Glutamatergic neuron (in vitro differentiated cells): Measurements from ENCODE around the gene SLAMF9. TPM values are rescaled to one million over a fixed set of nuclear protein-coding genes. Genes with fewer than 3 reads are reported as not detected.

ENCODE experiments used
- DNase-seq: peaks from one replicate; pipeline ENCODE4 v3.0.0; 2022
- H3K27ac Mint-ChIP-seq: one replicate; pipeline ENCODE4 v1.8.0; 2020; ENCODE audit warnings: mild to moderate bottlenecking, mixed read lengths, inconsistent platforms; ENCODE audit not compliant: unreplicated experiment
- H3K27me3 Mint-ChIP-seq: one replicate; pipeline ENCODE4 v1.8.0; 2020; ENCODE audit warnings: mild to moderate bottlenecking, moderate library complexity, mixed read lengths, inconsistent platforms; ENCODE audit not compliant: unreplicated experiment
- H3K36me3 Mint-ChIP-seq: one replicate; pipeline ENCODE4 v1.8.0; 2020; ENCODE audit warnings: mild to moderate bottlenecking, mixed read lengths, inconsistent platforms; ENCODE audit not compliant: unreplicated experiment
- H3K4me1 Mint-ChIP-seq: one replicate; pipeline ENCODE4 v1.8.0; 2020; ENCODE audit warnings: mild to moderate bottlenecking, low read depth, mixed read lengths, inconsistent platforms; ENCODE audit not compliant: unreplicated experiment
- H3K4me3 Mint-ChIP-seq: one replicate; pipeline ENCODE4 v1.8.0; 2020; ENCODE audit warnings: mild to moderate bottlenecking, mixed read lengths, inconsistent platforms; ENCODE audit not compliant: unreplicated experiment
- H3K9me3 Mint-ChIP-seq: one replicate; pipeline ENCODE4 v1.8.0; 2020; ENCODE audit warnings: mild to moderate bottlenecking, moderate library complexity, mixed read lengths, inconsistent platforms; ENCODE audit not compliant: unreplicated experiment
- CTCF ChIP-seq: fragments of 200-600 bp; sonication (generic); IDR thresholded peaks from one replicate; pipeline ENCODE4 v1.5.0; 2021; ENCODE audit not compliant: partially characterized antibody, unreplicated experiment
- total RNA-seq: library from RNA; stranded (reverse); fragmentation: NEBNext Ultra II Directional; extraction: Animal tissue kit (Norgen Biotek cat#: 25700); gene quantifications from one replicate; pipeline ENCODE4 v1.2.1, GENCODE V29; 2021; ENCODE audit not compliant: unreplicated experiment

The SLAMF9 gene
- total RNA-seq, 1 donor from 2014 or later = not detected

DNA sequence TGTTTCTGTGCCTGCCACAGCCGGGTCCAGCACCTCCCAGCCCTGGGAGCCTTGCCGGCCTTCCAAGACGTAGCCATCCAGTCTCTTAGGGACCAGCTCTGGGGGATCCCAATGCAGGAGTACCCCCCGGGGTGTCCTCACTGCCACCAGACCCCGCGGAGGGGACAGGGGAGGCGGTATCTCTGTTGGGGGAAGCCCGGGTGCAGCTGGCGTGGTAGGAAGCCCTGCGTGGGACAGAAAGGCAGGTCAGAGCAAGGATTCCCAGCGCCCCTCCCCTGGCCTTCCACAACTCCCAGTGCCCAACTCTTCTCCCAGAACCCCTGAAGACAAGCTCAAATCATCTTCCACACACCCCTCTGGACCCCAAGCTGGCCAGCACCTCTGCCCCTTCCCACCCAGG is 23.8 kb downstream of the SLAMF9 start:
- H3K27me3 Mint-ChIP-seq = peaks cover 7% of the 10 kb centered on the region
- no peak for TF ChIP-seq CTCF
- H3K36me3 Mint-ChIP-seq = peaks cover 10% of the 10 kb centered on the region
- peaks cover 8% of the 10 kb centered on the region for H3K9me3 Mint-ChIP-seq
- H3K4me1 Mint-ChIP-seq = peaks cover 19% of the 10 kb centered on the region
- DNase-seq = no peak
- no peak overlapping the region for H3K27ac Mint-ChIP-seq
- H3K4me3 Mint-ChIP-seq = no peak overlapping the region

- no peak for TF ChIP-seq CTCF
- no peak for DNase-seq
- Mint-ChIP-seq H3K4me1 (peaks cover 19% of the 10 kb centered on the region), H3K27me3 (peaks cover 10% of the 10 kb centered on the region), H3K4me3 (peak overlapping the region; percentile 9), H3K27ac (peak overlapping the region; percentile 18), H3K36me3 (peaks cover 10% of the 10 kb centered on the region), H3K9me3 (peaks cover 8% of the 10 kb centered on the region)
Measured at GRCh38 chr1:159929155-159930051, 24.6 kb downstream of the SLAMF9 start.

- Mint-ChIP-seq H3K36me3 (peaks cover 10% of the 10 kb centered on the region), H3K27me3 (peaks cover 14% of the 10 kb centered on the region), H3K27ac (no peak overlapping the region), H3K4me1 (peaks cover 19% of the 10 kb centered on the region), H3K9me3 (peaks cover 11% of the 10 kb centered on the region), H3K4me3 (no peak overlapping the region)
- no peak for DNase-seq
- TF ChIP-seq CTCF = no peak
Measured at GRCh38 chr1:159928491-159929050, 25.5 kb downstream of the SLAMF9 start.

DNA sequence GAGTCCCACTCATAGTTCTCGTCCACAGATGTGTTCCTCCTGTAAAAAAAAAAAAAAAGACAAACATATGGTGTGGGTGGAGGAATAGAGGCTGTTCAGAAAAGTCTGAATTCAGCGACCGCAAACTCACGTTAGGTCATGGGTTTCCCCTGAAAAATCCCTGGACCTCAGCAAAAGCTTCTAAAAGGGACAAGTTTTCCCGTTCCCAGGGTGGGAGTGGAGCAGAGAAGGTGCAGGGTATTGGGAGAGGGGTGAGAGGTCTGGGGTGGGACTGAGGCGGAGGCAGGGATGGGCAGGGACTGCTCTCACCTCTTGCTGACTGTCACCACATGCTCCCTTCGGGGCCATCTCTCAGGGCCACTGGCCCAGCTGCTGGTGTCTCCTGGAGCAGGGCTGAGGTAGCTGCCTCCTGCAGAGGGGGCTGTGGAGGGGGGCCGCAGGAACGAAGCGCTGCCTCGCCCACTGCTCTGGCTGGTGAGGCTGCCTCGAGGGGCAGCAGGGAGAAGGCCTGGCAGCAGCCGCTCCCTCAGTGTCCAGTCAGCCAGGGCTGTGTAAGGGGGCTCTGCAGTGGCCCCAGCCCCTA is 26.1 kb downstream of the SLAMF9 start:
- H3K27ac Mint-ChIP-seq = peak overlapping the region; percentile 64
- DNase-seq = peak; percentile 67
- peaks cover 14% of the 10 kb centered on the region for H3K27me3 Mint-ChIP-seq
- no peak for TF ChIP-seq CTCF
- peaks cover 8% of the 10 kb centered on the region for H3K36me3 Mint-ChIP-seq
- H3K4me3 Mint-ChIP-seq = no peak overlapping the region
- peaks cover 14% of the 10 kb centered on the region for H3K9me3 Mint-ChIP-seq
- peaks cover 22% of the 10 kb centered on the region for H3K4me1 Mint-ChIP-seq
